SKM-1 (cell line): ENCODE results near the gene CORIN.
"Not testable (repeated sequence)": the region's sequence is repeated elsewhere in the genome, so short reads cannot be mapped to it uniquely, and the experiment has no call there.

Experiments used
- DNase-seq: peaks from one replicate; lab custom pipeline; 2025; ENCODE audit not compliant: unreplicated experiment; lab: John Stamatoyannopoulos, UW

Gene CORIN

GRCh38 chr4:47572981-47573380 is 264.9 kb downstream of the CORIN start:
- DNase-seq = no peak

GRCh38 chr4:47570816-47571215 is 267.1 kb downstream of the CORIN start:
- DNase-seq = no peak

GRCh38 chr4:47567511-47567910 is 270.4 kb downstream of the CORIN start:
- no peak for DNase-seq

GRCh38 chr4:47566969-47567368 is 270.9 kb downstream of the CORIN start:
- DNase-seq = no peak

GRCh38 chr4:47566566-47566965 is 271.3 kb downstream of the CORIN start:
- no peak for DNase-seq

- DNase-seq = no peak
Observed at GRCh38 chr4:47562297-47562696, 275.6 kb downstream of the CORIN start.

GRCh38 chr4:47561331-47561730 is 276.5 kb downstream of the CORIN start:
- no peak for DNase-seq

GRCh38 chr4:47560682-47561081 is 277.2 kb downstream of the CORIN start:
- DNase-seq = no peak

- no peak for DNase-seq
Observed at GRCh38 chr4:47557255-47557654, 280.6 kb downstream of the CORIN start.

- not testable (repeated sequence) for DNase-seq
Observed at GRCh38 chr4:47555920-47556319, 281.9 kb downstream of the CORIN start.

- DNase-seq = no peak
Observed at GRCh38 chr4:47553329-47554125, 284.3 kb downstream of the CORIN start.

GRCh38 chr4:47551682-47552081 is 286.2 kb downstream of the CORIN start:
- DNase-seq = no peak

- DNase-seq = no peak
Observed at GRCh38 chr4:47550899-47551548, 286.8 kb downstream of the CORIN start.

- not testable (repeated sequence) for DNase-seq
Observed at GRCh38 chr4:47550357-47550756, 287.5 kb downstream of the CORIN start.
